Astrocyte (in vitro differentiated cells and primary cell): ENCODE data around the gene TEX53.

Source experiments
- EZH2 ChIP-seq: IDR thresholded peaks from 2 replicates; pipeline ENCODE4 v1.6.1; 2012; ENCODE audit warnings: mild to moderate bottlenecking, low read length, inconsistent platforms; ENCODE audit not compliant: insufficient read depth
- TF ChIP-seq, protein P1 (sequence below): IDR thresholded peaks from 2 replicates; pipeline ENCODE4 v1.5.1; 2011; ENCODE audit warnings: low read depth, mild to moderate bottlenecking, inconsistent platforms, low read length, moderate library complexity; ENCODE audit not compliant: insufficient read depth

DNA sequence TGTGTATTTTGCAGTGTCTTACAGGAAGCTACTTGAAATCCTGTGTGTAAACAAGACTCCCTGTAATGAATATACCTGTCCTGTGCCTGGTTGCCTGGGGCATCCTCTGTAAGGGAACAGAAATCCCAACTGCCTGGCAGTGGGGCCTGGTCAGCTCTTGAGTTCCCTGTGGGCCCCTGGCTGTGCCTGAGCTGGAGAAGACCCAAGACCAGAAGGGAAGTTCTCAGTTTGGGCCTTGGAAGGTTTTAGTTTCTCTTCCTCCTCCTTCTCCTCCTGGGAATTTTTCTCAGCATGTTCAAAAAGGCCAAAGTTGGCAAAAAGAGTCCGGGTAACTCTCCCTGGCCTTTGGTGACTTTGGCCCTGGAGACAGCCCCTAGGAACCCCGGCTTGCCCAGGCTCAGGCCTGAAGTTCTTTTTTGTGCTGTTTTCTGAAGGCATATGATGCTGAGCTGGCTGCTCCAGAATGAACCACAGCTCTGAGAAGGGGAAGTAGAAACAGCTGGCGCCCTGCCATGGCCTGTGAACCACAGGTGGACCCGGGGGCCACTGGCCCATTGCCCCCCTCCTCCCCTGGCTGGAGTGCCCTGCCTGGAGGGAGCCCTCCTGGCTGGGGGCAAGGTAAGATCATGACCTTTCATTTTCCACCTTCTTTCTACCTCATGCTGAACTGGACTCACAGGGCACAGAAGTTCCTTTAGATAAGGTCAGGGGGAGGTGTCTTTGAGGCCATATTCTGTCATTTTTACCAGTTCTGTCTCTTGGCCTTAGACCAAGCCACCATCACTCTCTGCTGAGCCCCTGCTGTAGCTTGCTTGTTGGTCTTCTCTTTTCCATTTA lies 40.7 kb downstream of the TEX53 start:
- TF ChIP-seq, protein P1, sequence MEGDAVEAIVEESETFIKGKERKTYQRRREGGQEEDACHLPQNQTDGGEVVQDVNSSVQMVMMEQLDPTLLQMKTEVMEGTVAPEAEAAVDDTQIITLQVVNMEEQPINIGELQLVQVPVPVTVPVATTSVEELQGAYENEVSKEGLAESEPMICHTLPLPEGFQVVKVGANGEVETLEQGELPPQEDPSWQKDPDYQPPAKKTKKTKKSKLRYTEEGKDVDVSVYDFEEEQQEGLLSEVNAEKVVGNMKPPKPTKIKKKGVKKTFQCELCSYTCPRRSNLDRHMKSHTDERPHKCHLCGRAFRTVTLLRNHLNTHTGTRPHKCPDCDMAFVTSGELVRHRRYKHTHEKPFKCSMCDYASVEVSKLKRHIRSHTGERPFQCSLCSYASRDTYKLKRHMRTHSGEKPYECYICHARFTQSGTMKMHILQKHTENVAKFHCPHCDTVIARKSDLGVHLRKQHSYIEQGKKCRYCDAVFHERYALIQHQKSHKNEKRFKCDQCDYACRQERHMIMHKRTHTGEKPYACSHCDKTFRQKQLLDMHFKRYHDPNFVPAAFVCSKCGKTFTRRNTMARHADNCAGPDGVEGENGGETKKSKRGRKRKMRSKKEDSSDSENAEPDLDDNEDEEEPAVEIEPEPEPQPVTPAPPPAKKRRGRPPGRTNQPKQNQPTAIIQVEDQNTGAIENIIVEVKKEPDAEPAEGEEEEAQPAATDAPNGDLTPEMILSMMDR = no peak
- TF ChIP-seq EZH2 = no peak
